Dendritic cell treated with granulocyte-macrophage colony-stimulating factor and Interleukin-4, amounts not matched to agents 40 ng/mL and 50 ng/mL, for 4 days (primary cell): ENCODE measurements around the gene RPS29.

Experiments
- H3K27ac Mint-ChIP-seq: one replicate; pipeline ENCODE4 v1.8.0; 2022; ENCODE audit warnings: mild to moderate bottlenecking, mixed read lengths
- H3K27me3 Mint-ChIP-seq: one replicate; pipeline ENCODE4 v1.8.0; 2022; ENCODE audit warnings: mild to moderate bottlenecking, mixed read lengths
- H3K36me3 Mint-ChIP-seq: one replicate; pipeline ENCODE4 v1.8.0; 2022; ENCODE audit warnings: low read depth, mixed read lengths
- H3K4me1 Mint-ChIP-seq: one replicate; pipeline ENCODE4 v1.8.0; 2022; ENCODE audit warnings: low read depth, mixed read lengths
- H3K4me3 Mint-ChIP-seq: one replicate; pipeline ENCODE4 v1.8.0; 2022; ENCODE audit warnings: mild to moderate bottlenecking, moderate library complexity, mixed read lengths
- H3K9me3 Mint-ChIP-seq: one replicate; pipeline ENCODE4 v1.8.0; 2022; ENCODE audit warnings: mixed read lengths
- intact Hi-C: fragments of 100-400 bp; cut with micrococcal nuclease; formaldehyde crosslinking; loops from one replicate; pipeline ENCODE4 v1.15.0; 2022

The RPS29 gene

GRCh38 chr14:49550286-49551184 lies 35.6 kb downstream of the RPS29 start:
- intact Hi-C loops: no loop called here
- H3K4me1 Mint-ChIP-seq: no peaks in the 10 kb centered on the region
- H3K9me3 Mint-ChIP-seq: no peaks in the 10 kb centered on the region
- H3K27me3 Mint-ChIP-seq: no peaks in the 10 kb centered on the region
- no peak overlapping the region for H3K4me3 Mint-ChIP-seq
- no peak overlapping the region for H3K27ac Mint-ChIP-seq
- H3K36me3 Mint-ChIP-seq: no peaks in the 10 kb centered on the region

DNA sequence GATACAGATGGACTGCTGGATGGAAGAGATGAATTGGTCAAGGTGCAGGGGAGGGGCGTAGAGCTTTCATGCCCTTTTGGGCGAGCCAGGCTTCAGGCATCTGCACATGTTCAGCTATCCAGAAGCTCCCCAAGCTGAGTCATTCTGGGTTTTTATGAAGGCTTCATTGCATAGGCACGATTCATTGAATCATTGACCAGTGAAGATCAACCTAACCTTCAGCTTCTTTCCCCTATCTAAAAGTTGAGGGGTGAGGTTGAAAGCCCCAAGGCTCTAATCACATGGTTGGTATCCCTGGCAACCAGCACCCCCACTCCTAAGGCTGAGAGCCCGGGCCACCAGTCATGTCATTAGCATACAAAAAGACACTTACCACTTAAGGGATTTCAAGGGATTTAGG lies 36.3 kb downstream of the RPS29 start:
- Mint-ChIP-seq H3K9me3 (no peaks in the 10 kb centered on the region), H3K4me1 (no peaks in the 10 kb centered on the region), H3K27me3 (no peaks in the 10 kb centered on the region), H3K27ac (no peak overlapping the region), H3K36me3 (no peaks in the 10 kb centered on the region), H3K4me3 (no peak overlapping the region)
- intact Hi-C loops: no loop called here

- H3K27me3 Mint-ChIP-seq: no peaks in the 10 kb centered on the region
- no peaks in the 10 kb centered on the region for H3K4me1 Mint-ChIP-seq
- no peak overlapping the region for H3K27ac Mint-ChIP-seq
- no peak overlapping the region for H3K4me3 Mint-ChIP-seq
- H3K9me3 Mint-ChIP-seq: no peaks in the 10 kb centered on the region
- H3K36me3 Mint-ChIP-seq: no peaks in the 10 kb centered on the region
- intact Hi-C loops: no loop called here
Observed at GRCh38 chr14:49549446-49549845, 36.7 kb downstream of the RPS29 start.

- no peaks in the 10 kb centered on the region for H3K4me1 Mint-ChIP-seq
- H3K27ac Mint-ChIP-seq: no peak overlapping the region
Observed at GRCh38 chr14:49546766-49547165, 39.4 kb downstream of the RPS29 start.

DNA sequence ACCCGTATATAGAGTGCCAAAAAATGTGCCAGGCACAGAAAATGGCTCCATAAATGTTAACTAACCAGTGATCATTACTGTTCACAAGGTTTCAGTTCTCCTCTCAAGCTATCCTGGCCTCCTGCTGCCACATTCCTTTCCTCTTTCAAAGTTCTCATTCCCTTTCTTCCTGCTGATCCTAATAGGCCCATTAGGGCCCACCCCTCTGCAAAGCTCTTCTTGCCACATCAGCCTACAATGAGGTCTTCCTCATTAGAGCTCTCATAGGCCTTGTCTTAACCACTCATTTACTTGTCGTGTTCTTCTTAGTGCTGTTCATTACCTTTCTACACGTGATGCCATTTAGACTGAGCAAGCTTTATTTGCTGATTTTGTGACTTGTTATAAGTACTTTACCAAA lies 40.5 kb downstream of the RPS29 start:
- H3K36me3 Mint-ChIP-seq: no peaks in the 10 kb centered on the region
- no peak overlapping the region for H3K27ac Mint-ChIP-seq
- H3K9me3 Mint-ChIP-seq: peaks cover 18% of the 10 kb centered on the region
- no peaks in the 10 kb centered on the region for H3K4me1 Mint-ChIP-seq
- intact Hi-C loops: no loop called here
- no peaks in the 10 kb centered on the region for H3K27me3 Mint-ChIP-seq
- H3K4me3 Mint-ChIP-seq: no peak overlapping the region

More at GRCh38 chr14:49546766-49547165, 39.4 kb downstream of the RPS29 start:
- Mint-ChIP-seq H3K36me3 (no peaks in the 10 kb centered on the region), H3K4me3 (no peak overlapping the region), H3K27me3 (no peaks in the 10 kb centered on the region), H3K9me3 (peaks cover 7% of the 10 kb centered on the region)
- intact Hi-C loops: no loop called here

GRCh38 chr14:49545071-49545470 lies 41.1 kb downstream of the RPS29 start:
- H3K27ac Mint-ChIP-seq: no peak overlapping the region
- H3K27me3 Mint-ChIP-seq: no peaks in the 10 kb centered on the region
- H3K9me3 Mint-ChIP-seq: peaks cover 20% of the 10 kb centered on the region
- H3K4me1 Mint-ChIP-seq: no peaks in the 10 kb centered on the region
- intact Hi-C loops: no loop called here
- H3K36me3 Mint-ChIP-seq: no peaks in the 10 kb centered on the region
- no peak overlapping the region for H3K4me3 Mint-ChIP-seq

GRCh38 chr14:49541049-49541448 lies 45.1 kb downstream of the RPS29 start:
- intact Hi-C loops: no loop called here
- H3K36me3 Mint-ChIP-seq: no peaks in the 10 kb centered on the region
- H3K27ac Mint-ChIP-seq: no peak overlapping the region
- no peaks in the 10 kb centered on the region for H3K27me3 Mint-ChIP-seq
- H3K9me3 Mint-ChIP-seq: peaks cover 20% of the 10 kb centered on the region
- no peak overlapping the region for H3K4me3 Mint-ChIP-seq
- H3K4me1 Mint-ChIP-seq: no peaks in the 10 kb centered on the region

- Mint-ChIP-seq H3K36me3 (no peaks in the 10 kb centered on the region), H3K4me1 (no peaks in the 10 kb centered on the region), H3K27me3 (no peaks in the 10 kb centered on the region), H3K27ac (no peak overlapping the region), H3K4me3 (no peak overlapping the region), H3K9me3 (peaks cover 20% of the 10 kb centered on the region)
- intact Hi-C loops: no loop called here
Observed at GRCh38 chr14:49538852-49539251, 47.3 kb downstream of the RPS29 start.
